Neural cell (in vitro differentiated cells): ENCODE data around the gene GRSF1. TPM values are rescaled to one million over a fixed set of nuclear protein-coding genes. Genes with fewer than 3 reads are reported as not detected.

Source experiments
- H2AFZ ChIP-seq: fragments of 200-600, 300-800 bp; sonication (generic), shearing (Covaris generic); 2 replicates; pipeline ENCODE4 v1.6.0; 2014; ENCODE audit warnings: low read depth, mild to moderate bottlenecking, antibody characterized with exemption, low read length, moderate library complexity
- H3F3A ChIP-seq: fragments of 200-600 bp; shearing (Covaris generic); 2 replicates; pipeline ENCODE4 v1.6.1; 2016; ENCODE audit warnings: mild to moderate bottlenecking, moderate library complexity, mixed read lengths, antibody characterized with exemption, low read length; ENCODE audit not compliant: insufficient read depth, poor library complexity, severe bottlenecking
- H3K27ac ChIP-seq: fragments of 200-600, 300-800 bp; sonication (generic), shearing (Covaris generic); 2 replicates; pipeline ENCODE4 v1.5.1; 2014; ENCODE audit warnings: mild to moderate bottlenecking, low read length, moderate library complexity
- H3K27me3 ChIP-seq: fragments of 300-800, 200-600 bp; sonication (generic), shearing (Covaris generic); 2 replicates; pipeline ENCODE4 v1.6.0; 2014; ENCODE audit warnings: mild to moderate bottlenecking, low read depth, low read length, moderate library complexity; ENCODE audit not compliant: insufficient read depth
- H3K36me3 ChIP-seq: fragments of 300-800, 200-600 bp; sonication (generic), shearing (Covaris generic); 2 replicates; pipeline ENCODE4 v1.5.1; 2014; ENCODE audit warnings: mild to moderate bottlenecking, antibody characterized with exemption, low read length, moderate library complexity; ENCODE audit not compliant: insufficient read depth
- H3K4me2 ChIP-seq: fragments of 300-800, 200-600 bp; sonication (generic), shearing (Covaris generic); 2 replicates; pipeline ENCODE4 v1.6.0; 2014; ENCODE audit warnings: mild to moderate bottlenecking, low read length
- H3K4me3 ChIP-seq: fragments of 300-800, 200-600 bp; sonication (generic), shearing (Covaris generic); 2 replicates; pipeline ENCODE4 v1.5.1; 2014; ENCODE audit warnings: mild to moderate bottlenecking, low read length, moderate library complexity
- H3K79me2 ChIP-seq: fragments of 200-600 bp; shearing (Covaris generic); replicated peaks from 2 replicates; pipeline ENCODE4 v1.6.0; 2014; ENCODE audit warnings: mild to moderate bottlenecking, low read length, moderate library complexity; ENCODE audit not compliant: insufficient read depth
- H3K9ac ChIP-seq: fragments of 300-800, 200-600 bp; sonication (generic), shearing (Covaris generic); 2 replicates; pipeline ENCODE4 v1.6.1; 2016; ENCODE audit warnings: mild to moderate bottlenecking, low read length, mixed read lengths
- H3K9me2 ChIP-seq: fragments of 200-600 bp; shearing (Covaris generic); 2 replicates; pipeline ENCODE4 v1.6.1; 2016; ENCODE audit warnings: mild to moderate bottlenecking, low read length, mixed read lengths; ENCODE audit not compliant: insufficient read depth
- H3K9me3 ChIP-seq: fragments of 200-600, 300-800 bp; sonication (generic), shearing (Covaris generic); 2 replicates; pipeline ENCODE4 v1.6.1; 2016; ENCODE audit warnings: mild to moderate bottlenecking, mixed run types, low read length, moderate library complexity, mixed read lengths
- H4K20me1 ChIP-seq: fragments of 200-600 bp; shearing (Covaris generic); 2 replicates; pipeline ENCODE4 v1.6.1; 2016; ENCODE audit warnings: mild to moderate bottlenecking, mixed run types; ENCODE audit not compliant: insufficient read depth
- EP300 ChIP-seq: fragments of 450-650 bp; conservative IDR thresholded peaks from 2 replicates; pipeline ENCODE4 v1.6.1; 2014; ENCODE audit warnings: antibody characterized with exemption, mild to moderate bottlenecking, moderate library complexity; ENCODE audit not compliant: poor library complexity, severe bottlenecking
- MXI1 ChIP-seq: fragments of 450-650 bp; conservative IDR thresholded peaks from 2 replicates; pipeline ENCODE4 v1.6.1; 2014; ENCODE audit warnings: antibody characterized with exemption, mild to moderate bottlenecking; ENCODE audit not compliant: poor library complexity, severe bottlenecking
- RAD21 ChIP-seq: fragments of 450-650 bp; conservative IDR thresholded peaks from 2 replicates; pipeline ENCODE4 v1.6.1; 2014; ENCODE audit warnings: antibody characterized with exemption, mild to moderate bottlenecking, moderate library complexity
- REST ChIP-seq: IDR thresholded peaks from 2 replicates; pipeline ENCODE4 v1.6.1; 2012; ENCODE audit warnings: borderline replicate concordance
- SMC3 ChIP-seq: fragments of 450-650 bp; conservative IDR thresholded peaks from 2 replicates; pipeline ENCODE4 v1.6.1; 2014; ENCODE audit warnings: antibody characterized with exemption, mild to moderate bottlenecking, moderate library complexity; ENCODE audit not compliant: poor library complexity
- TAF1 ChIP-seq: IDR thresholded peaks from 2 replicates; pipeline ENCODE4 v1.6.1; 2012; ENCODE audit warnings: low read depth
- polyA plus RNA-seq: library from polyadenylated mRNA; depleted of rRNA; stranded (reverse); fragments of >200 nt; gene quantifications from 2 replicates; pipeline ENCODE4 v1.2.3, GENCODE V29; 2014

Gene GRSF1
- polyA plus RNA-seq, 1 donor from 2014 or later = 85.5 TPM

GRCh38 chr4:70880739-70881138 is 41.0 kb upstream of the GRSF1 start:
- Histone ChIP-seq H3K9ac (no peak overlapping the region), H3K9me2 (no peaks in the 10 kb centered on the region), H3K36me3 (no peaks in the 10 kb centered on the region), H3K27ac (no peak overlapping the region), H4K20me1 (no peaks in the 10 kb centered on the region), H3K4me3 (no peak overlapping the region), H3F3A (no peaks in the 10 kb centered on the region), H3K27me3 (no peaks in the 10 kb centered on the region), H3K4me2 (no peak overlapping the region), H2AFZ (no peak overlapping the region), H3K9me3 (no peaks in the 10 kb centered on the region), H3K79me2 (no peaks in the 10 kb centered on the region)
- no peak for TF ChIP-seq MXI1
- TF ChIP-seq EP300 = no peak
- TF ChIP-seq RAD21 = no peak
- no peak for TF ChIP-seq SMC3
- TF ChIP-seq TAF1 = no peak

DNA sequence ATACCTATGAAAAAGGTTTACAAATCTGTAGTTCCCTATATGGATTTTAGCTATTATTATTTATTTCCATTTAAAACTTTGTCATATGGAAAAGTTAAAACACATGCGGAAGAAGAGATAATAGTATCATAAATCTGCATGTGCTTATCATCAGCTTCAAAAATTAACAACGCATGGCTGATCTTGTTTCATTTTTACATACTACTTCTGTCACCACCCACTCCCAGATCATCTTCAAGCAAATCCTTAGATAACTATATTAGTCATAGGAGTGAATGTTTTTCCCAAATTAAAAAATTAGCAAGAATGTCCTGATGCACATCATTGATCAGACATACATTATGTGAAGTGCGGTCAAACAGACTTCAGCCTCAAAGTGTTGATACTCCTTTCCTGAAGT is 37.9 kb upstream of the GRSF1 start:
- Histone ChIP-seq H3K9me3 (no peaks in the 10 kb centered on the region), H3F3A (no peaks in the 10 kb centered on the region), H3K79me2 (no peaks in the 10 kb centered on the region), H3K4me3 (no peak overlapping the region), H3K27me3 (no peaks in the 10 kb centered on the region), H3K4me2 (no peak overlapping the region), H3K36me3 (no peaks in the 10 kb centered on the region), H4K20me1 (no peaks in the 10 kb centered on the region), H3K9ac (no peak overlapping the region), H3K27ac (no peak overlapping the region), H2AFZ (no peak overlapping the region), H3K9me2 (no peaks in the 10 kb centered on the region)
- no peak for TF ChIP-seq EP300

DNA sequence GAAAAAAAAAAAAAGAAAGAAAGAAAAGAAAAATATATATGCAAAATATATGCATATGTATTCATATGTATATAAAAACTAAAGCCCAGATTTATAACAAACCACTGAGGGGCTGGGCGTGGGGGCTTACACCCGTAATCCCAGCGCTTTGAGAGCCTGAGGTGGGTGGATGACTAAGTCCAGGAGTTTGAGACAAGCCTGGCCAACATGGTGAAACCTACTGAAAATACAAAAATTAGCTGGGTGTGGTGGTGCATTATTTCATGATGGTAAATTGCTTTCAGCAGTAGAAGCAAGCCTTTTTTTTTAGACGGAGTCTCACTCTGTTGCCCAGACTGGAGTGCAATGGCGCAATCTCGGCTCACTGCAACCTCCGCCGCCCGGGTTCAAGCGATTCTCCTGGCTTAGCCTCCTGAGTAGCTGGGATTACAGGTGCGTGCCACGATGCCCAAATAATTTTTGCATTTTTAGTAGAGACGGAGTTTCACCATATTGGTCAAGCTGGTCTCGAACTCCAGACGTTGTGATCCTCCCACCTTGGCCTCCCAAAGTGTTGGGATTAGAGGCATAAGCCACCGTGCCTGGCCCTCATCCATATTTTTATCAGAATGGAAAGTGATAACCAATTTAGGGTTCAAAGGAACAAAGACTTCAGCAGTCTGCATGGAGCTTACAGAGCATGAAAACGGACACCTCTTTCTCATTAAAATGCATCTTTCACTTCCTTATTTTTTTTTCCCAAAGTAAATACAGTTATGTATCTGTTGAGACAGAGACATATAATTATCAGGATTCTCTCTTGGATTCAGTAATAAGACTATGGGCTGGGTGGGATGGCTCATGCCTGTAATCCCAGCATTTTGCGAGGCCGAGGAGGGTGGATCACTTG is 34.8 kb upstream of the GRSF1 start:
- TF ChIP-seq REST (no peak), EP300 (no peak), SMC3 (no peak)
- H3K36me3 ChIP-seq = no peaks in the 10 kb centered on the region
- no peaks in the 10 kb centered on the region for H4K20me1 ChIP-seq
- H3K9me3 ChIP-seq = no peaks in the 10 kb centered on the region
- H3K27ac ChIP-seq = no peak overlapping the region
- no peak overlapping the region for H3K4me3 ChIP-seq
- no peaks in the 10 kb centered on the region for H3F3A ChIP-seq
- H3K9ac ChIP-seq = no peak overlapping the region
- no peaks in the 10 kb centered on the region for H3K9me2 ChIP-seq
- no peak overlapping the region for H2AFZ ChIP-seq
- H3K27me3 ChIP-seq = no peaks in the 10 kb centered on the region
- no peaks in the 10 kb centered on the region for H3K79me2 ChIP-seq
- no peak overlapping the region for H3K4me2 ChIP-seq
